Left lung (tissue), 10 donors: ENCODE data around the gene LMAN2L. TPM values are rescaled to one million over a fixed set of nuclear protein-coding genes. Genes with fewer than 3 reads are reported as not detected.

Experiments
- ATAC-seq: fragments of 200-7000 bp; cut with Tn5 transposase; one replicate; pipeline ENCODE4 v1.9.1; 2020; ENCODE audit warnings: moderate library complexity
- DNase-seq, 4 donors: peaks; one replicate each; pipeline ENCODE4 v3.0.0-alpha.2; 2013 to 2020
- H3K27ac ChIP-seq, 2 donors: fragments of 200-600 bp; sonication (generic) in 1 of 2; one replicate each; pipeline versions ENCODE4 v1.5.0 to v1.8.0; 2020 to 2021
- H3K27me3 ChIP-seq, 2 donors: fragments of 200-600 bp; sonication (generic) in 1 of 2; one replicate each; pipeline versions ENCODE4 v1.5.0 to v1.8.0; 2020 to 2021
- H3K36me3 ChIP-seq, 2 donors: fragments of 200-600 bp; sonication (generic) in 1 of 2; one replicate each; pipeline versions ENCODE4 v1.5.0 to v1.8.0; 2020 to 2021
- H3K4me1 ChIP-seq, 2 donors: fragments of 200-600 bp; one replicate each; pipeline ENCODE4 v1.8.0; 2021
- H3K4me3 ChIP-seq, 2 donors: fragments of 200-600 bp; sonication (generic) in 1 of 2; one replicate each; pipeline versions ENCODE4 v1.5.0 to v1.8.0; 2020 to 2021; ENCODE audit warnings: mild to moderate bottlenecking in 1 of 2
- H3K9me3 ChIP-seq, 2 donors: fragments of 200-600 bp; sonication (generic) in 1 of 2; one replicate each; pipeline versions ENCODE4 v1.5.0 to v1.8.0; 2020 to 2021
- intact Hi-C, 2 donors: fragments of 100-400 bp; cut with DNase I; formaldehyde crosslinking; loops; one replicate each; pipeline versions ENCODE4 v1.11.2 to v1.14.2; 2022
- polyA plus RNA-seq, 6 donors: library from polyadenylated mRNA; unstranded; fragments of 120-200 nt; gene quantifications; one replicate each; pipeline ENCODE4 v1.2.1, GENCODE V29; 2013; ENCODE audit not compliant: insufficient read length in 6 of 6
- total RNA-seq, 2 donors: library from RNA; stranded (reverse); fragmentation: NEBNext Ultra II Directional; extraction: Animal tissue kit (Norgen Biotek cat#: 25700); gene quantifications; one replicate each; pipeline ENCODE4 v1.2.1, GENCODE V29; 2021
- TF ChIP-seq, protein P1 (sequence below), 2 donors: fragments of 200-600 bp; sonication (generic) in 1 of 2; IDR thresholded peaks; one replicate each; pipeline versions ENCODE4 v1.5.0 to v1.8.0; 2021; ENCODE audit warnings: antibody characterized with exemption in 2 of 2
- donor health status: DM: no; HTN: yes; CAD: no.
- donor health status: DM: no; HTN: no; CAD: no.

LMAN2L gene
- total and polyA plus RNA-seq, 8 donors: 18.4 to 54.7 (median 47.6) TPM

DNA sequence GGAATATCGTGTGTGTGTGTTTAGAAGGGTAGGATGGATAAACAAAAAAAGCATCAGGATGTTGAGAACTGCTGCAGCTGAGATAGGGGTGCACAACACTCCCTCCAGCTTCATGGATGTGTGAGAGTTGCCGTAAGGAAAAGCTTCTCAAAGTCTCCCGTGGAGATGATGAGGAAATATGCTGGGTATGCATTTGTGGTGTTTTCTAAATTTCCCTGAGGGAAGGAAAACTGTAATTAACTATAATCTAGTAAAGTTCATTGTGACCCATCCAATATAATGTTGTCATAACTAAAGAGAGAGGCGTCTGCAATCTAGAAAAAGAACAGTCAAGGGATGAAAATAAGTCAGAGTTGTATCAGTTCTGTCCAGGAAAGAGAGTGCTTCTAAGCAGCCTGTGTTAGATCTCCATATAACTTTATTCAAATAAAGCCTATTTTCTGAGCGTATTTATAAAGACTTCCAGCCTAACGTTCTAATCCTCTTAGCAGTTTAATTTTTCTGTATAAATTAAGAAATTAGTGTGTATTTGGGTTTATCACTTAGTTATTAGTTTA, 7.3 kb upstream of the LMAN2L start:
- Histone ChIP-seq H3K27ac (no peak overlapping the region), H3K4me3 (no peak overlapping the region), H3K4me1 (peaks cover 0 to 8% of the 10 kb centered on the region in 2 donors), H3K9me3 (no peaks in the 10 kb centered on the region), H3K27me3 (no peaks in the 10 kb centered on the region), H3K36me3 (no peaks in the 10 kb centered on the region)
- ATAC-seq (no peak), DNase-seq (no peak)
- TF ChIP-seq, protein P1, sequence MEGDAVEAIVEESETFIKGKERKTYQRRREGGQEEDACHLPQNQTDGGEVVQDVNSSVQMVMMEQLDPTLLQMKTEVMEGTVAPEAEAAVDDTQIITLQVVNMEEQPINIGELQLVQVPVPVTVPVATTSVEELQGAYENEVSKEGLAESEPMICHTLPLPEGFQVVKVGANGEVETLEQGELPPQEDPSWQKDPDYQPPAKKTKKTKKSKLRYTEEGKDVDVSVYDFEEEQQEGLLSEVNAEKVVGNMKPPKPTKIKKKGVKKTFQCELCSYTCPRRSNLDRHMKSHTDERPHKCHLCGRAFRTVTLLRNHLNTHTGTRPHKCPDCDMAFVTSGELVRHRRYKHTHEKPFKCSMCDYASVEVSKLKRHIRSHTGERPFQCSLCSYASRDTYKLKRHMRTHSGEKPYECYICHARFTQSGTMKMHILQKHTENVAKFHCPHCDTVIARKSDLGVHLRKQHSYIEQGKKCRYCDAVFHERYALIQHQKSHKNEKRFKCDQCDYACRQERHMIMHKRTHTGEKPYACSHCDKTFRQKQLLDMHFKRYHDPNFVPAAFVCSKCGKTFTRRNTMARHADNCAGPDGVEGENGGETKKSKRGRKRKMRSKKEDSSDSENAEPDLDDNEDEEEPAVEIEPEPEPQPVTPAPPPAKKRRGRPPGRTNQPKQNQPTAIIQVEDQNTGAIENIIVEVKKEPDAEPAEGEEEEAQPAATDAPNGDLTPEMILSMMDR (IDR thresholded peaks at IDR 0.05): no peak
- intact Hi-C loops: no loop called here

DNA sequence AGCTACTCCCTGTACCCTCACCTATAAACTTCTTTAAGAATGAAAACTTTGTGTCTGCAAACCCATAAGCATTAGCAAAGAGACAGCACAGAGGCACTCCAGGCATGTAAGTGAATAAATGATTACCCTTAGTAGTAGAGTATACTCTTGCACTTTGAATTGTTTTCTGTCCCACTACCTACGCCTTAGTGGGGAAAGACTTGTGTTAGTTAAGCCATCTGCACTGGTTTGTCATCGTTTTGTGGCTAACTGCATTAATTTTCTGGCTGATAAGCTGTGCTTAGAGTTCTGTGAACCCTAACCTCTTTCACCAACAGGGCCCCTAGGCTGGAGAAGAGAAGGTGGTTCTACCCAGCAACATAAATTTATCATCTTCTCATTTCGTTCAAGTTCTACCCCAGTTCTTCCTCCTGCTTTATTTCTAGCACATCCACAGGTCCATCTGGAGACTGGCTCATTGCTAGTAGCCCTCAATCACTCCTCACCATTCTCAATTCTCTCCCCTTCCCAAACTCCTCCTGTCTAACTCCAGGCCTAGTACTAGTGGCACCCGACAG, 710 bp downstream of the LMAN2L start:
- intact Hi-C loops: no loop called here

DNA sequence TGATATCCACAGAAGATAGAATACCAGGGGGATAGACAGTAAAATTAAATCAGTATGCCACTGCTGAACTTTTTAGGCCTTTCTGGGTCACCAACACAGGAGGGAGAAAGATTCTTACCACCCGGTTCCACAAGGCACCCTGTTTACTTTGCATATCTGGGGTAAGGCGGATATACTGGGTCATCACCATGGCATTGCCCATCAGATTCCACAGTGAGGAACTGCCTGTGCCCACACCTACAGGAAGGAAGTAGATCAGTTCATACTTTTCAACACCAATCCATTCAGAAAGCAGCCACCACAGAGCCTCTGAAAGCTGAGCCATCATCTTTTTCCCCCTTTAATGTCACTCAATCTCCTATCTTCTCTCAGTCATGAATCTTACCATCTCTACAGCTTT, 2.0 kb downstream of the LMAN2L start:
- Histone ChIP-seq H3K27ac (no peak overlapping the region), H3K4me3 (no peak overlapping the region), H3K9me3 (no peaks in the 10 kb centered on the region), H3K27me3 (no peaks in the 10 kb centered on the region), H3K4me1 (peaks cover 22 to 41% of the 10 kb centered on the region in 2 donors), H3K36me3 (peaks cover 0 to 24% of the 10 kb centered on the region in 2 donors)
- DNase-seq (no peak), ATAC-seq (no peak)
- intact Hi-C loops: no loop called here
- TF ChIP-seq, protein P1 (IDR thresholded peaks at IDR 0.05): no peak

More for the DNA sequence above, 710 bp downstream of the LMAN2L start:
- TF ChIP-seq, protein P1 (IDR thresholded peaks at IDR 0.05): no peak
- Histone ChIP-seq H3K4me1 (peaks cover 22 to 41% of the 10 kb centered on the region in 2 donors), H3K27ac (peak overlapping the region; percentile 71 to 75), H3K36me3 (peaks cover 0 to 11% of the 10 kb centered on the region in 2 donors), H3K27me3 (no peaks in the 10 kb centered on the region), H3K9me3 (no peaks in the 10 kb centered on the region), H3K4me3 (peak overlapping the region; percentile 66 to 90)
- DNase-seq (no peak), ATAC-seq (no peak)

DNA sequence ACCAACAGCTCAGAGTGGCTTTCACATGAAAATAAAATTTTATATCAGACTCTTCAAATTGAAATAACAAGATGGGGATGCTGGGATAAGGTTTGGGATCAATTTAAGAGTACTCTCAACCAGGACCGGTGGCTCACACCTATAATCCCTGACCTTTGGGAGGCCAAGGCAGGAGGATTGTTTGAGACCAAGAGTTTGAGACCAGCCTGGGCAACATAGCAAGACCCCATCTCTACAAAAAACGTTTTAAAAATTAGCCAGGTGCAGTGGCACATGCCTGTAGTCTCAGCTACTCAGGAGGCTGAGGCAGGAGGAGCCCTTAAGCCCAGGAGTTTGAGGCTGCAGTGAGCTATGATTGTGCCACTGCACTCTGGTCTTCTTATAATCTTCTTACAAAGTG, 2.6 kb downstream of the LMAN2L start:
- intact Hi-C loops: no loop called here
- TF ChIP-seq, protein P1 (IDR thresholded peaks at IDR 0.05): no peak
- ATAC-seq (no peak), DNase-seq (no peak)
- H3K4me3 ChIP-seq: no peak overlapping the region
- H3K9me3 ChIP-seq: no peaks in the 10 kb centered on the region
- no peaks in the 10 kb centered on the region for H3K27me3 ChIP-seq
- no peak overlapping the region for H3K27ac ChIP-seq
- H3K4me1 ChIP-seq: peaks cover 22 to 41% of the 10 kb centered on the region in 2 donors
- peaks cover 0 to 30% of the 10 kb centered on the region in 2 donors for H3K36me3 ChIP-seq

DNA sequence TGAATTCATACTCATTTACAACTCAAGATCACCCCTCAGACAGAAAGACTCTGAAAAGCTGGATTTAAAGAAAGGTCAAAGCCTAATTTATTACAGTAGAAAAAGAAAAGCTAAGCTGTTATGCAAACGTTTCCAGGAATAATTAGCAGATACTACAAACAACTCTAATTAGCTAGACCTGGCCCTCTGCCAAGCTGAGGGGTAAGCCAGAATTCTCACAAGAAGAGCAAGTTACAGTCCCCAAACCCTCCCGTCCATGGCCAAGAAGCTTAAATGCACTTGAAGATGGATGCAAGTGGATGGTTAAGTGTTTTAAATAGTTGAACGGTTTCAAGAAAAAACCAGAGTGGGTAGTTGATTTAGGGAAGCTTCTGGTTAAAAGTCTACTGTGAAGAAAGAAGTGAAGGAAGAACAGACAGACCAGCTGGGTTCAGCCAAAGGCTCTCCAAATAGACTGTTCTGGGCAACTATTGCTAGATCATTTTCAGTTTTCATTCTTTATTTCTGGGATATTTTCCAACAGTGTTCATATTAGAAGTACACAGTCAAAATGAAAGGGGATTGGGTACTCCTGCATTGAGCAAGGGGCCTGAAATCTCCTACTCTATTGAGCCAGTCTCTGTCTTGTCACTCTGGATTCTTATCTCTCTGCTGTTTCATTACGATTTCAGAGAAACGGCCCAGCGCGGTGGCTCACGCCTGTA, 4.8 kb downstream of the LMAN2L start:
- H3K36me3 ChIP-seq: peaks cover 0 to 52% of the 10 kb centered on the region in 2 donors

More for the DNA sequence above, 4.8 kb downstream of the LMAN2L start:
- peaks cover 22 to 35% of the 10 kb centered on the region in 2 donors for H3K4me1 ChIP-seq
- TF ChIP-seq, protein P1 (IDR thresholded peaks at IDR 0.05): no peak
- H3K27ac ChIP-seq: peak overlapping the region; percentile 33 to 65
- ATAC-seq: peak; percentile 1
- H3K27me3 ChIP-seq: no peaks in the 10 kb centered on the region
- no peaks in the 10 kb centered on the region for H3K9me3 ChIP-seq
- H3K4me3 ChIP-seq: no peak overlapping the region
- intact Hi-C loops: no loop called here
- peak in 2 of 4 donors; percentile 73 to 82 for DNase-seq
